HK-2 (cell line): ENCODE measurements around the gene CLOCK.

Source experiments
- DNase-seq: peaks from one replicate; pipeline ENCODE4 v3.0.0-alpha.2; 2018; ENCODE audit not compliant: unreplicated experiment

Gene CLOCK

GRCh38 chr4:55483315-55483714 is 63.4 kb downstream of the CLOCK start:
- no peak for DNase-seq

GRCh38 chr4:55475394-55476243 is 71.1 kb downstream of the CLOCK start:
- no peak for DNase-seq

- no peak for DNase-seq
Measured at GRCh38 chr4:55469979-55470378, 76.7 kb downstream of the CLOCK start.

GRCh38 chr4:55468724-55469123 is 78.0 kb downstream of the CLOCK start:
- no peak for DNase-seq

- no peak for DNase-seq
Measured at GRCh38 chr4:55466001-55466400, 80.7 kb downstream of the CLOCK start.

- DNase-seq: no peak
Measured at GRCh38 chr4:55458611-55459010, 88.1 kb downstream of the CLOCK start.

- no peak for DNase-seq
Measured at GRCh38 chr4:55458164-55458563, 88.5 kb downstream of the CLOCK start.

- no peak for DNase-seq
Measured at GRCh38 chr4:55450566-55450965, 96.1 kb downstream of the CLOCK start.

GRCh38 chr4:55447831-55448230 is 98.9 kb downstream of the CLOCK start:
- DNase-seq: no peak

- DNase-seq: no peak
Measured at GRCh38 chr4:55447108-55447708, 99.5 kb downstream of the CLOCK start.

GRCh38 chr4:55446578-55446922 is 100.2 kb downstream of the CLOCK start:
- no peak for DNase-seq

GRCh38 chr4:55445921-55446577 is 100.7 kb downstream of the CLOCK start:
- peak; percentile 64 for DNase-seq

GRCh38 chr4:55444827-55445226 is 101.9 kb downstream of the CLOCK start:
- DNase-seq: no peak

GRCh38 chr4:55442541-55442940 is 104.2 kb downstream of the CLOCK start:
- DNase-seq: no peak

- DNase-seq: no peak
Measured at GRCh38 chr4:55440786-55441185, 105.9 kb downstream of the CLOCK start.

- no peak for DNase-seq
Measured at GRCh38 chr4:55439023-55439422, 107.7 kb downstream of the CLOCK start.

GRCh38 chr4:55438314-55438713 is 108.4 kb downstream of the CLOCK start:
- no peak for DNase-seq

GRCh38 chr4:55437823-55438222 is 108.9 kb downstream of the CLOCK start:
- DNase-seq: no peak

GRCh38 chr4:55437356-55437796 is 109.3 kb downstream of the CLOCK start:
- DNase-seq: no peak

- no peak for DNase-seq
Measured at GRCh38 chr4:55435141-55435841, 111.4 kb downstream of the CLOCK start.

GRCh38 chr4:55431710-55432336 is 114.9 kb downstream of the CLOCK start:
- no peak for DNase-seq

- DNase-seq: no peak
Measured at GRCh38 chr4:55424791-55425190, 121.9 kb downstream of the CLOCK start.
